ENCODE measurements around the gene RHO.
"Not testable (repeated sequence)": the region's sequence is repeated elsewhere in the genome, so short reads cannot be mapped to it uniquely, and the experiment has no call there.

Gene RHO

GRCh38 chr3:129505341-129505740 is 23.1 kb upstream of the RHO start:
- TF ChIP-seq CTCF (conservative IDR thresholded peaks at IDR 0.05; ENCODE audit: low read length): no peak

GRCh38 chr3:129506231-129506742 is 22.2 kb upstream of the RHO start:
- H3K4me3 ChIP-seq (ENCODE audit: low read length): no peak overlapping the region
- no peak for TF ChIP-seq CTCF (conservative IDR thresholded peaks at IDR 0.05; ENCODE audit: low read length)
- DNase-seq (ENCODE audit: low read depth): no peak

More at GRCh38 chr3:129505341-129505740, 23.1 kb upstream of the RHO start:
- DNase-seq (ENCODE audit: low read depth): no peak
- no peak overlapping the region for H3K4me3 ChIP-seq (ENCODE audit: low read length)

GRCh38 chr3:129507181-129507831 is 21.1 kb upstream of the RHO start:
- TF ChIP-seq CTCF (conservative IDR thresholded peaks at IDR 0.05; ENCODE audit: low read length): no peak
- DNase-seq (ENCODE audit: low read depth): no peak
- H3K4me3 ChIP-seq (ENCODE audit: low read length): no peak overlapping the region

- no peak for TF ChIP-seq CTCF (conservative IDR thresholded peaks at IDR 0.05; ENCODE audit: low read length)
- no peak overlapping the region for H3K4me3 ChIP-seq (ENCODE audit: low read length)
- DNase-seq (ENCODE audit: low read depth): no peak
Observed at GRCh38 chr3:129512595-129512994, 15.8 kb upstream of the RHO start.

GRCh38 chr3:129513705-129514104 is 14.7 kb upstream of the RHO start:
- DNase-seq (ENCODE audit: low read depth): no peak
- no peak overlapping the region for H3K4me3 ChIP-seq (ENCODE audit: low read length)
- TF ChIP-seq CTCF (conservative IDR thresholded peaks at IDR 0.05; ENCODE audit: low read length): no peak

- no peak for DNase-seq (ENCODE audit: low read depth)
- H3K4me3 ChIP-seq (ENCODE audit: low read length): no peak overlapping the region
- TF ChIP-seq CTCF (conservative IDR thresholded peaks at IDR 0.05; ENCODE audit: low read length): no peak
Observed at GRCh38 chr3:129514110-129514509, 14.3 kb upstream of the RHO start.

- TF ChIP-seq CTCF (conservative IDR thresholded peaks at IDR 0.05; ENCODE audit: low read length): no peak
Observed at GRCh38 chr3:129514563-129514962, 13.9 kb upstream of the RHO start.

GRCh38 chr3:129515108-129515820 is 13.2 kb upstream of the RHO start:
- H3K4me3 ChIP-seq (ENCODE audit: low read length); DNase-seq (ENCODE audit: low read depth): not testable (repeated sequence)

More at GRCh38 chr3:129514563-129514962, 13.9 kb upstream of the RHO start:
- H3K4me3 ChIP-seq (ENCODE audit: low read length): no peak overlapping the region
- no peak for DNase-seq (ENCODE audit: low read depth)

GRCh38 chr3:129515821-129516432 is 12.5 kb upstream of the RHO start:
- not testable (repeated sequence) for H3K4me3 ChIP-seq (ENCODE audit: low read length); DNase-seq (ENCODE audit: low read depth)

Data from AG10803 (cell line).